GM13977 (cell line): ENCODE measurements around the gene RFC4.
A peak's percentile ranks its signal among the peaks of the same experiment; 100 is the strongest.
"Not testable (repeated sequence)": the region's sequence is repeated elsewhere in the genome, so short reads cannot be mapped to it uniquely, and the experiment has no call there.

Source experiments
- DNase-seq: peaks from one replicate; pipeline ENCODE4 v3.0.0; 2012; ENCODE audit warnings: low spot score
- CTCF ChIP-seq: IDR thresholded peaks from 2 replicates; pipeline ENCODE4 v1.5.1; 2012; ENCODE audit warnings: mild to moderate bottlenecking, control low read depth; ENCODE audit not compliant: insufficient read depth; ENCODE audit errors: extremely low read depth, missing control alignments
- in situ Hi-C: fragments of 300-500 bp; cut with MboI; formaldehyde crosslinking; loops from one replicate; pipeline ENCODE4 v1.12.0; 2022; ENCODE audit warnings: low sequenced_read_pairs, low pct_unique_long_range_greater_than_20kb, mixed read lengths, inconsistent platforms; ENCODE audit not compliant: unreplicated experiment

RFC4 gene

DNA sequence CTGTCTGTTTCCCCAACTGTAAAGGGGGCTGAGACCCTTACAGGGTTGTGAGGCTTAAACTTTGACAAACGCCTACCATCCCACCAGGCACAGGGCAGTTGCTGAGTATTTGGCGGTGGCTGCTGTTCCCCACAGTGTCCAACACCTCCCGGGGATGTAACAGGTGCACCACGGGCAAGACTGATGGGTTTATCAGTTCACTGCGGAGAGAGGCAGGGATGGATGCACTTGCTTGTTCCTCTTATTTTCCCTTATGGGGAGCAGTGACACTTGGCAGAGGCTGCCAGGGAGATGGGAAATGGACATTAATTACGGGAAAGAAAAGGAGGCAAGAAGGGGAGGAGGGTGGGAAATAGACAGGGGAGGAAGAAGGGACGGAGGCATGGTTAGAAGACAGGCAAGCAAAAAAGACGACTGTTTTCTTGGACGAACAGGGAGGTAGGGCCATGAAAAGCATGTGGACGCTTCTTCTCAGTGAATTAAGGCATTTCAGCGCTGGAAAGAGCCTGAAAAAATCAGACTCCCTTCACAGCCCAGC lies 19.7 kb upstream of the RFC4 start:
- TF ChIP-seq CTCF = no peak
- DNase-seq = no peak
- in situ Hi-C loops = no loop called here

- no peak for DNase-seq
- no peak for TF ChIP-seq CTCF
- in situ Hi-C loops = no loop called here
Observed at GRCh38 chr3:186825294-186825821, 19.1 kb upstream of the RFC4 start.

DNA sequence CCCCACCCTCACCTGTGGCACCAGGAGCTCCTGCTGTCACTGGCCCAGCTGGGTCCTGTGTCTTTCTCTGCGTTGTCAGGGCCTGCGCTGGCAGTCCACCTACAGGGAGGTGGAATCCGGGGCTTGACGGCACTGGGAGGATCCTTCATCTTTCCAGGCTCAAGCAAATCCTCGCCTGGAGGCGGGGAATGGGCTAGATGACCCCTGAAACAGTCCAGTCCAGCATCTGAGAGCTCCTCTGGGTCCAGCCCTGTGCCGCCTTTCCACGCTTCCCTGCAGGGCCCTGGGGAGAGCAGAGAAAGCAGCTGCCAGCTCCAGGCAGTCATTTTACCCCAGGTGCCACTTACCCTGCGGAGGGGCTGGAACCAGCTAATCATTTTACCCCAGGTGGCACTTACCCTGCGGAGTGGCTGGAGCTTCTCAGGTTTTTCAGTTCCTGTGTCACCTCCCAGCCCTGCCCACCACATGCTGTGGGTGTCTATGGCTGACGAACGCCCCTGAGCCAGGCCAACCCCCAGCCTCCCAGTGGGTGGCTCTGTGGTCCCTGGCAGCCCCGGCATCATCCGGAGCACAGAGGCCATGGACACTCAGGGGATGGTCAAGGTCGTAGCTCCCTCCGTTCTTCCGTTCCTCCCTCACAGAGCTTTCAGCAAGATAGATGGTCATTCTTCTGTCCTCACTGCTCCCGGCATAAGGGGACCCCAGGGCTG lies 18.3 kb upstream of the RFC4 start:
- in situ Hi-C loops = no loop called here
- no peak for DNase-seq

DNA sequence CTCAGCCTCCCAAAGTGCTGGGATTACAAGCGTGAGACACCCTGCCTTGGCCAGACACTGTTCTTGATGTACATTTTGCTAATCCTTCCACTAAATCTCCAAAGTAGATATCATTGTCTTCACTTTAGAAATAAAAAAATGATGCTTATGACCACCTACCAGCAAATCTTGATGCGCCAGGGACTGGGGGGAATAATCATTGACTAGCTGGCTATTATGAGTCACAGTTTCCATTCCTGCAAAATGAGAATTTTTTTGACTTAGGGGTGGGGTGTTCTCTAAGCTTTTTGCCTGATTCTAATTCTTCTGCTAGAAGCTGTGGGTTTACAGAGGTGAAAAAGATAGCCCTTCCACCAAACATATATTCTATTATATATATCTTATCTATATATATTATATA lies 17.1 kb upstream of the RFC4 start:
- TF ChIP-seq CTCF = no peak
- in situ Hi-C loops = no loop called here
- DNase-seq = no peak

More for the DNA sequence above, 18.3 kb upstream of the RFC4 start:
- TF ChIP-seq CTCF = no peak

- DNase-seq, in situ Hi-C loops: not testable (repeated sequence)
Observed at GRCh38 chr3:186822388-186822759, 16.1 kb upstream of the RFC4 start.

- in situ Hi-C loops = no loop called here
- TF ChIP-seq CTCF = peak; percentile 61
Observed at GRCh38 chr3:186821429-186822387, 15.4 kb upstream of the RFC4 start.

More at GRCh38 chr3:186821429-186822387, 15.4 kb upstream of the RFC4 start:
- DNase-seq = peak; percentile 62
